Measurements from ENCODE around the gene MTAP.

GRCh38 chr9:21889673-21890072, 87.2 kb downstream of the MTAP start:
- TF ChIP-seq, protein P1, sequence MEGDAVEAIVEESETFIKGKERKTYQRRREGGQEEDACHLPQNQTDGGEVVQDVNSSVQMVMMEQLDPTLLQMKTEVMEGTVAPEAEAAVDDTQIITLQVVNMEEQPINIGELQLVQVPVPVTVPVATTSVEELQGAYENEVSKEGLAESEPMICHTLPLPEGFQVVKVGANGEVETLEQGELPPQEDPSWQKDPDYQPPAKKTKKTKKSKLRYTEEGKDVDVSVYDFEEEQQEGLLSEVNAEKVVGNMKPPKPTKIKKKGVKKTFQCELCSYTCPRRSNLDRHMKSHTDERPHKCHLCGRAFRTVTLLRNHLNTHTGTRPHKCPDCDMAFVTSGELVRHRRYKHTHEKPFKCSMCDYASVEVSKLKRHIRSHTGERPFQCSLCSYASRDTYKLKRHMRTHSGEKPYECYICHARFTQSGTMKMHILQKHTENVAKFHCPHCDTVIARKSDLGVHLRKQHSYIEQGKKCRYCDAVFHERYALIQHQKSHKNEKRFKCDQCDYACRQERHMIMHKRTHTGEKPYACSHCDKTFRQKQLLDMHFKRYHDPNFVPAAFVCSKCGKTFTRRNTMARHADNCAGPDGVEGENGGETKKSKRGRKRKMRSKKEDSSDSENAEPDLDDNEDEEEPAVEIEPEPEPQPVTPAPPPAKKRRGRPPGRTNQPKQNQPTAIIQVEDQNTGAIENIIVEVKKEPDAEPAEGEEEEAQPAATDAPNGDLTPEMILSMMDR (conservative IDR thresholded peaks at IDR 0.05): no peak
- no peak for TF ChIP-seq ZFX (IDR thresholded peaks at IDR 0.05)
